ENCODE results near the gene SPOP. TPM values are rescaled to one million over a fixed set of nuclear protein-coding genes. Genes with fewer than 3 reads are reported as not detected.

The SPOP gene
- total and polyA plus RNA-seq, 9 of the 15 experiments (the other 6 are each of a cell fraction or from before 2014, with no cell fraction given), result 34.2 to 65.9 (median 39.7) TPM

GRCh38 chr17:49596613-49597244 is 81.2 kb downstream of the SPOP start:
- H3K79me2 ChIP-seq (ENCODE audit: control insufficient read depth, insufficient read depth, low read length), result no peaks in the 10 kb centered on the region
- in situ Hi-C loops (cut with MboI) (no loop called here), intact Hi-C loops (cut with micrococcal nuclease) (no loop called here)
- FAIRE-seq, result no peak
- H3K9me3 ChIP-seq (replicated peaks; ENCODE audit: control insufficient read depth, insufficient read depth, low read depth, low read length), result no peaks in the 10 kb centered on the region
- no peak for ATAC-seq
- no peaks in the 10 kb centered on the region for H4K20me1 ChIP-seq (replicated peaks; ENCODE audit: control insufficient read depth, insufficient read depth, low read length)
- no peaks in the 10 kb centered on the region for H3K4me1 ChIP-seq (replicated peaks in 1 of 2; ENCODE audit: control insufficient read depth in 2 of 2, insufficient read depth in 2 of 2, low read length in 2 of 2)
- H3K36me3 ChIP-seq (ENCODE audit: control insufficient read depth, insufficient read depth, low read length), result peaks cover 54% of the 10 kb centered on the region; the same call in 2 of the 3 replicates
- ChIA-PET POLR2A (interaction anchor here (1.0 to 1.8 kb wide), 4 partner anchors 8 to 80 kb away, joined by 3 to 8 read pairs (median 5); no protein-coding TSS in a partner anchor), CTCF (ENCODE audit: low intra/inter-chr PET ratio) (interaction anchor here (0.6 kb wide), 1 partner anchor 27 kb away, joined by 3 read pairs; no protein-coding TSS in a partner anchor)
- no peak overlapping the region for H3K4me3 ChIP-seq
- H2AFZ ChIP-seq (ENCODE audit: low read depth, low read length), result no peak overlapping the region
- no peaks in the 10 kb centered on the region for H3K9me1 ChIP-seq (ENCODE audit: control insufficient read depth, insufficient read depth, low read length)
- TF ChIP-seq TRIM24 (IDR thresholded peaks at IDR 0.05) (no peak), BRF2 (IDR thresholded peaks at IDR 0.05; ENCODE audit: borderline replicate concordance, insufficient read depth, insufficient read length) (no peak), ZFP36 (IDR thresholded peaks at IDR 0.05; ENCODE audit: low read depth, low read length, partially characterized antibody) (no peak), MED1 (CRISPR knock-in tag; IDR thresholded peaks at IDR 0.05; ENCODE audit: borderline replicate concordance) (no peak), NEUROD1 (IDR thresholded peaks at IDR 0.05; ENCODE audit: borderline replicate concordance, low read depth, low read length, partially characterized antibody) (no peak), FOXK1 (CRISPR knock-in tag; IDR thresholded peaks at IDR 0.05; ENCODE audit: borderline replicate concordance) (no peak), NFYB (IDR thresholded peaks at IDR 0.05; ENCODE audit: extremely low read depth, insufficient read length) (no peak), FOXM1 (IDR thresholded peaks at IDR 0.05; ENCODE audit: low read depth) (no peak), FOXM1 (CRISPR knock-in tag; IDR thresholded peaks at IDR 0.05; ENCODE audit: low read depth) (no peak), TSC22D4 (tag; IDR thresholded peaks at IDR 0.05) (no peak), E2F4 (CRISPR knock-in tag; IDR thresholded peaks at IDR 0.05; ENCODE audit: low read depth) (no peak), SRSF7 (optimal IDR thresholded peaks at IDR 0.05; ENCODE audit: low read depth, low read length) (no peak), PHF21A (IDR thresholded peaks at IDR 0.05; ENCODE audit: borderline replicate concordance, low read depth) (no peak), SMAD3 (CRISPR knock-in tag; conservative IDR thresholded peaks at IDR 0.05) (no peak), NCOA1 (IDR thresholded peaks at IDR 0.05; ENCODE audit: low read depth) (no peak), SETDB1 (IDR thresholded peaks at IDR 0.05; ENCODE audit: low read length) (no peak)
- no peak overlapping the region for H3K27ac ChIP-seq (ENCODE audit: extremely low read depth, low read depth, low read length)
- BruUV-seq (replicated peaks), result no TSS peak
- no peaks in the 10 kb centered on the region for H3K27me3 ChIP-seq (ENCODE audit: control insufficient read depth in 2 of 2, insufficient read depth in 2 of 2, low read length in 2 of 2)
- 88% methylated on average over 6 of the region's 6 CpGs for WGBS (ENCODE audit: insufficient coverage, low coverage, missing lambda C conversion rate)
- DNase-seq (ENCODE audit: extremely low read depth in 1 of 4, low spot score in 3 of 4), result no peak
- H3K4me2 ChIP-seq (ENCODE audit: insufficient read depth, low read length), result no peak overlapping the region
- H3K9ac ChIP-seq (ENCODE audit: insufficient read depth in 1 of 2, low read depth in 2 of 2, low read length in 2 of 2), result no peak overlapping the region
